ENCODE measurements around the gene NECTIN2. TPM values are rescaled to one million over a fixed set of nuclear protein-coding genes. Genes with fewer than 3 reads are reported as not detected.

NECTIN2 gene
- total RNA-seq, 1 experiment from 2014 or later, result 176 TPM

GRCh38 chr19:44867578-44867977, 21.5 kb downstream of the NECTIN2 start:
- Histone ChIP-seq H3K79me2 (ENCODE audit: insufficient read depth, low read length) (no peaks in the 10 kb centered on the region), H4K91ac (ENCODE audit: insufficient read length, low read depth, low read length) (no peak overlapping the region), H2BK12ac (ENCODE audit: insufficient read length, low read depth, low read length) (no peak overlapping the region), H3K4ac (ENCODE audit: low read depth, low read length) (no peak overlapping the region), H3T11ph (ENCODE audit: low read length) (no peak overlapping the region), H3K9ac (ENCODE audit: extremely low read depth, insufficient read length, low read length) (no peak overlapping the region), H2BK20ac (ENCODE audit: low read depth, low read length, poor library complexity, severe bottlenecking) (no peak overlapping the region), H3K14ac (ENCODE audit: insufficient read depth, low read length) (no peak overlapping the region), H2AK5ac (ENCODE audit: insufficient read length, low read length) (no peak overlapping the region), H3K18ac (ENCODE audit: insufficient read length, low read depth, low read length) (no peak overlapping the region), H3K27me3 (ENCODE audit: insufficient read depth, low read length) (no peaks in the 10 kb centered on the region), H2BK5ac (ENCODE audit: insufficient read length, low read length) (no peak overlapping the region), H3K56ac (ENCODE audit: insufficient read length, low read depth, low read length) (no peak overlapping the region), H3K23ac (ENCODE audit: insufficient read length, low read depth, low read length) (no peak overlapping the region), H4K5ac (ENCODE audit: insufficient read length, low read depth, low read length) (no peak overlapping the region), H3K9me3 (ENCODE audit: control insufficient read depth, low read depth, low read length) (no peaks in the 10 kb centered on the region), H3K4me1 (ENCODE audit: insufficient read depth, low read length) (no peaks in the 10 kb centered on the region), H4K8ac (replicated peaks; ENCODE audit: insufficient read length, low read depth, low read length) (no peak overlapping the region), H3K23me2 (ENCODE audit: insufficient read length, low read depth, low read length, poor library complexity, severe bottlenecking) (no peaks in the 10 kb centered on the region), H3K4me2 (ENCODE audit: insufficient read depth, insufficient read length, low read length) (no peak overlapping the region), H3K79me1 (ENCODE audit: insufficient read depth, low read depth, low read length, poor library complexity, severe bottlenecking) (peaks cover 6% of the 10 kb centered on the region), H2BK15ac (ENCODE audit: low read depth, low read length) (no peak overlapping the region), H2BK120ac (ENCODE audit: low read depth, low read length, poor library complexity, severe bottlenecking) (no peak overlapping the region), H4K20me1 (ENCODE audit: control insufficient read depth, insufficient read depth, insufficient read length) (no peaks in the 10 kb centered on the region), H3K27ac (ENCODE audit: insufficient read length, low read depth, low read length) (no peak overlapping the region), H2AFZ (ENCODE audit: low read length) (no peak overlapping the region)
- H3K4me3 Mint-ChIP-seq, result no peak overlapping the region
- no peak for TF ChIP-seq CTCF (conservative IDR thresholded peaks at IDR 0.05)
- DNase-seq, result no peak
- H3K9me3 Mint-ChIP-seq, result no peaks in the 10 kb centered on the region; a peak in 1 of 5 replicates
- no CpG with 5 or more reads among the region's 12 CpGs for WGBS (ENCODE audit: extremely low coverage, insufficient read length, low lambda C conversion rate)
- peak overlapping the region; percentile 14 to 81 (median 56); a peak in 4 of 7 replicates for H3K27ac Mint-ChIP-seq
- H3K4me1 Mint-ChIP-seq, result 0 out of 4 replicates have a peak, but pooled peaks cover 0 to 2% of the 10 kb centered on the region in 2 experiments
- H3K27me3 Mint-ChIP-seq (ENCODE audit: low read depth), result no peaks in the 10 kb centered on the region
- peaks cover 40 to 70% (median 66%) of the 10 kb centered on the region in 3 experiments for H3K36me3 Mint-ChIP-seq (ENCODE audit: insufficient read depth in 1 of 3, low read depth in 3 of 3)

Data from H9 (cell line).